ENCODE results near the gene FES.

DNA sequence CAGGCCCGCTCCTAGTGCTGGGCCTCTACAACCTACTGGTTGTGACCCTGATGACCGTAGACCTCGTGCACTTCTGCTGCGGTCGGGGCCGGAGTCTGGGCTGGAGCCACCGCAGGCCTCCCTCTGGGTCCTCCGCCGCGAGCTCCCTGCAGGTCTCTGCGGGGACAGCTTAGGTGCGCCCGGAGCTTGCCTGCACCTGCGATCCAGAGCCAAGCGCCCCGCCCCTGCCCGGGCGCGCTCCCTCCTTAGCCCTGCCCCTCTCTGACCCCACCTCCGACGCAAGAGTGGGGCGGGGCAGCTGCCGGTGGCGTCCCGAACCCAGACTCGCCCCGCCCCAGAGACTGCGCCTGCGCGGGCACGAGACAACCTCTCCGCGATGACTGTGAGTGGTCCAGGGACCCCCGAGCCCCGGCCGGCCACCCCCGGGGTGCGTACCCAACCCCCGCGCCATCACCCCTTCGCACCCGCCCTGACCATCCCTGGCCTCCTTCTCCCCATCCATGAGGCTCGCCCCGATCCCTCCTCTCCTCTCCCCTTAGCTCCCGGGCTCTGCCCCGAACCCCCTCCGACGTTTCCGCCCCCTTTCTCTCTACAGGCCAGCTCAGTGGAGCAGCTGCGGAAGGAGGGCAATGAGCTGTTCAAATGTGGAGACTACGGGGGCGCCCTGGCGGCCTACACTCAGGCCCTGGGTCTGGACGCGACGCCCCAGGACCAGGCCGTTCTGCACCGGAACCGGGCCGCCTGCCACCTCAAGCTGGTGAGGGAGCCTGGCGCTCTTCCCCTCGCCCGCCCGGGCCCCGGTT, 50.8 kb downstream of the FES start, which contains the start of gene UNC45A:
- TF ChIP-seq YY1 (IDR thresholded peaks at IDR 0.05; ENCODE audit: low read depth) (no peak), CEBPB (IDR thresholded peaks at IDR 0.05) (no peak)

Measured in Ishikawa (cell line).